ENCODE measurements around the gene PRMT1.

DNA sequence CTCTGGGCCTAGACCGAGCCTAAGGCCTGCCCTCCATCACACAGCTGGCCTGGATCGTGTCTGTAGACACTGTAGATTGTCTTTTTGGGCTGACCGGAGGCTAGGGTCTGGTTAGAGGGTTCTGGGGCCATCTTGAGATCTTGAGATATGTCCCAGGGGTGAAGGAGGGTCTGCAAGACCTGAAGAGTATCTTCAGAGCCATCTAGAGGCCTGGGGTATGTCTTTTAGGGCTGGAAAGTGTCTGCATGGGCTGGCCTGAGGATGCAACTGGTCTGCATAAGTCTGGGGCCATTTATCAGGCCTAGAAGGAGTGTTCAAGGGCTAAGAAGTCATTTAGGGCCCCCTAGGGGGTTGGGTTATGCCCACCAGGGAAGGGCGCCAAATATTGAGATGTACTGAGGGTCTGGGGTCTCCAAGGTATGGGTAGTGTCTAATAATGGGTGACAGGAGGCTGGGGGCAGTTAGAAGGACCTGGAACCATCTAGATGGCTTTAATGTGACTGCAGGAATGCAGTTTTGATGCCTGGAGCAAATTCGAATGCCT is 34.5 kb upstream of the PRMT1 start:
- TF ChIP-seq CTCF (conservative IDR thresholded peaks at IDR 0.05; ENCODE audit: low read depth, low read length) (no peak), EZH2 (IDR thresholded peaks at IDR 0.05; ENCODE audit: borderline replicate concordance, low read depth, low read length, poor library complexity, severe bottlenecking) (no peak)
